Thoracic aorta (tissue), 2 donors: ENCODE data around the gene UBE2J2. TPM values are rescaled to one million over a fixed set of nuclear protein-coding genes. Genes with fewer than 3 reads are reported as not detected.
A peak's percentile ranks its signal among the peaks of the same experiment; 100 is the strongest.
"Not testable (repeated sequence)": the region's sequence is repeated elsewhere in the genome, so short reads cannot be mapped to it uniquely, and the experiment has no call there.

Experiments
- ATAC-seq: fragments of 150-250 bp; one replicate; pipeline ENCODE4 v1.8.0; 2017; ENCODE audit warnings: low read depth; ENCODE audit not compliant: insufficient number of reproducible peaks, low FRiP score
- DNase-seq: peaks from one replicate; pipeline ENCODE4 v3.0.0-alpha.2; 2020; ENCODE audit warnings: low spot score
- H3K27ac ChIP-seq, 2 donors: fragments of 200-600 bp; sonication (generic); 1 replicate in 1 of 2; 2 replicates in 1 of 2; pipeline ENCODE4 v1.5.1; 2016; ENCODE audit warnings: mild to moderate bottlenecking in 2 of 2, moderate library complexity in 2 of 2
- H3K27me3 ChIP-seq: fragments of 200-600 bp; sonication (generic); replicated peaks from 2 replicates; pipeline ENCODE4 v1.6.0; 2016; ENCODE audit warnings: mild to moderate bottlenecking; ENCODE audit not compliant: insufficient read depth
- H3K36me3 ChIP-seq: fragments of 200-600 bp; sonication (generic); one replicate; pipeline ENCODE4 v1.5.1; 2016
- H3K4me1 ChIP-seq, 2 donors: fragments of 200-600 bp; sonication (generic); 1 replicate in 1 of 2; 2 replicates in 1 of 2; pipeline versions ENCODE4 v1.5.1 to v1.6.0; 2016; ENCODE audit warnings: low read depth in 2 of 2, mild to moderate bottlenecking in 1 of 2; ENCODE audit not compliant: control insufficient read depth in 1 of 2
- H3K4me3 ChIP-seq: fragments of 200-600 bp; sonication (generic); 2 replicates; pipeline ENCODE4 v1.5.1; 2016; ENCODE audit warnings: mild to moderate bottlenecking
- H3K9me3 ChIP-seq: fragments of 200-600 bp; sonication (generic); 2 replicates; pipeline ENCODE4 v1.5.1; 2016
- total RNA-seq, 2 donors: library from RNA; depleted of rRNA; stranded (reverse); fragments of >200 nt; gene quantifications; one replicate each; pipeline versions ENCODE4 v1.1.0 to v1.2.3, GENCODE V29; 2016
- TF ChIP-seq, protein P1 (sequence below): fragments of 200-600 bp; sonication (generic); IDR thresholded peaks from one replicate; pipeline ENCODE4 v1.5.1; 2019; ENCODE audit warnings: antibody characterized with exemption

Gene UBE2J2
- total RNA-seq, 2 donors from 2014 or later: 43.5 to 57.7 TPM

DNA sequence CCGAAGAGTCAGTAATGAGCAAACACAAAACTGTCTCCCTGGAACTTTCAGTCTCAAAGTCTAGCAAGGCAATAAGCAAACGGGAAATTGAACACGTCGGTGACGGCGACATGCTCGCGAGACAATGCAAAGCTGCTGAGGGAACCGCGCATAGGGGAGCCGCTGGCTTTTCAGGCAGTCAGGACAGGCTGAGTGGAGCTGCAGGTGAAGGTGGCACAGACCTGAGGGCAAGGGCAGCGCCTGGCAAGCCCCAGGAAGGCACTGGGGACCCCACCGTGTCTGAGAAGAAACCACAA lies 45.9 kb upstream of the UBE2J2 start:
- peak overlapping the region; percentile 56 to 72 for H3K27ac ChIP-seq
- H3K9me3 ChIP-seq: no peaks in the 10 kb centered on the region
- no peak for DNase-seq
- H3K27me3 ChIP-seq: no peaks in the 10 kb centered on the region
- H3K4me1 ChIP-seq: peaks cover 25 to 45% of the 10 kb centered on the region in 2 donors
- TF ChIP-seq, protein P1, sequence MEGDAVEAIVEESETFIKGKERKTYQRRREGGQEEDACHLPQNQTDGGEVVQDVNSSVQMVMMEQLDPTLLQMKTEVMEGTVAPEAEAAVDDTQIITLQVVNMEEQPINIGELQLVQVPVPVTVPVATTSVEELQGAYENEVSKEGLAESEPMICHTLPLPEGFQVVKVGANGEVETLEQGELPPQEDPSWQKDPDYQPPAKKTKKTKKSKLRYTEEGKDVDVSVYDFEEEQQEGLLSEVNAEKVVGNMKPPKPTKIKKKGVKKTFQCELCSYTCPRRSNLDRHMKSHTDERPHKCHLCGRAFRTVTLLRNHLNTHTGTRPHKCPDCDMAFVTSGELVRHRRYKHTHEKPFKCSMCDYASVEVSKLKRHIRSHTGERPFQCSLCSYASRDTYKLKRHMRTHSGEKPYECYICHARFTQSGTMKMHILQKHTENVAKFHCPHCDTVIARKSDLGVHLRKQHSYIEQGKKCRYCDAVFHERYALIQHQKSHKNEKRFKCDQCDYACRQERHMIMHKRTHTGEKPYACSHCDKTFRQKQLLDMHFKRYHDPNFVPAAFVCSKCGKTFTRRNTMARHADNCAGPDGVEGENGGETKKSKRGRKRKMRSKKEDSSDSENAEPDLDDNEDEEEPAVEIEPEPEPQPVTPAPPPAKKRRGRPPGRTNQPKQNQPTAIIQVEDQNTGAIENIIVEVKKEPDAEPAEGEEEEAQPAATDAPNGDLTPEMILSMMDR: no peak
- no peak for ATAC-seq
- H3K36me3 ChIP-seq: peaks cover 6% of the 10 kb centered on the region
- no peak overlapping the region for H3K4me3 ChIP-seq

DNA sequence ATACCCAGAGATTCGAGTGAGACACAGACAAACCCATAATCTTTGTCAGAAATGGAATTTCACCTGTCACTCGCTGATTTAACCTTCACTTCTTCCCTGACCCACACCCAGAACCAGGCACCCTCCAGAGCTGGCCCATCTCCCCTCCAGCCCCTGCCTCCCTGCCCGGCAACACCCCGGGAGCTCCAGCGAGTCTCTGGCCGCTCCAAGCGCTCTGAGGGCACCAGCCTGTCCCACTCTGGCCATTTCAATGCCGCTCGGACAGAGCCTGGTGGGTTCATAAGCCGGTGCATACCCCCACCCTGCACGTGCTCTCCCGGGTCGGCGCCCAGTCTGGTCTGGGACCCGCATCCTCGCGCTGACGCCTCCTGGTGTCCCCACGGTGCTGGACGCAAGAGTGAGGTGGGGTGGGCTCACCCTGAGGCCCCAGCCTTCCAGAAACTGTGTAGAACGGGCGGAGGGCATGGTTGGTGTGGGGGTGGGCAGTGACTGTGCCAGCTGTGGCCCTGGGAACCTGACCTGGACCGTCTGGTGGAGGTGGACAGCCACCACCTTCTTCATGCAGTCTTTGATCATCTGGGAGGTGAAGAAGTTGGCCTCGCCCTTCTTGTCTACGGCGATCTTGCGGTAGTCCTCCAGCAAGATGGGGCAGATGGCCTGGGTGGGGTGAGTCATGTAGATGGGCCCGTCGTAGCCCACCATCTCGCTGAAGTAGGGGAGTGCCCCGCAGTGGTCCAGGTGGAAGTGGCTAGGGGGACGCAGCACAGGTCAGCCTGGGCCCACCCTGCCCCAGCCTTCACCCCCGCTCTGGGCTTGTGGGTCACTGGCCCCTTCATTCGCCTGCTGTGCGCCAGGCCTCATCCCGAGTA lies 45.4 kb upstream of the UBE2J2 start:
- H3K36me3 ChIP-seq: peaks cover 12% of the 10 kb centered on the region
- peak overlapping the region; percentile 56 to 72 for H3K27ac ChIP-seq
- ATAC-seq (no peak), DNase-seq (no peak)
- TF ChIP-seq, protein P1: no peak
- H3K27me3 ChIP-seq: no peaks in the 10 kb centered on the region
- no peaks in the 10 kb centered on the region for H3K9me3 ChIP-seq
- H3K4me1 ChIP-seq: peaks cover 25 to 45% of the 10 kb centered on the region in 2 donors
- H3K4me3 ChIP-seq: no peak overlapping the region

DNA sequence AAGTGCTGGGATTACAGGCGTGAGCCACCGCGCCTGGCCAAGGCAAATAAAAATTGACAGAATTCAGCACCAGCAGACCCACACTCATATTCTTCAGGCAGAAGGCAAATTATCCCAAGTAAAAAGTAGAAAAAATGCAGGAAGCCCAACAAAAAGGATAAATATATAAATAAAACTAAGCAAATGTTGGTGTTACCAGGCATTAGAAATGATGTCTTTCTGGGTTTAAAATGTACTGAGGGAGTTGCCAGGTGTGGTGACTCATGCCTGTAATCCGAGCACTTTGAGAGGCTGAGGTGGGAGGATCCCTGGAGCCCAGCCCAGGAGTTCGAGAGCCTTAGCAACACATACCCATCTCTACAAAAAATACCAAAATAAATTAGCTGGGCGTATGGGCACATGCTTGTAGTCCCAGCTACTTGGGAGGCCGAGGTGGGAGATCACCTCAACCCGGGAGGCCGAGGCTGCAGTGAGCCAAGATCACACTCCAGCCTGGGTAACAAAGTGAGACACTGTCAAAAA lies 44.5 kb upstream of the UBE2J2 start:
- DNase-seq (peak; percentile 73), ATAC-seq (peak; percentile 78)
- Histone ChIP-seq H3K4me1 (peaks cover 21 to 40% of the 10 kb centered on the region in 2 donors), H3K27ac (peak overlapping the region; percentile 72 to 79), H3K4me3 (no peak overlapping the region), H3K9me3 (no peaks in the 10 kb centered on the region), H3K27me3 (no peaks in the 10 kb centered on the region), H3K36me3 (peaks cover 20% of the 10 kb centered on the region)
- TF ChIP-seq, protein P1: no peak

DNA sequence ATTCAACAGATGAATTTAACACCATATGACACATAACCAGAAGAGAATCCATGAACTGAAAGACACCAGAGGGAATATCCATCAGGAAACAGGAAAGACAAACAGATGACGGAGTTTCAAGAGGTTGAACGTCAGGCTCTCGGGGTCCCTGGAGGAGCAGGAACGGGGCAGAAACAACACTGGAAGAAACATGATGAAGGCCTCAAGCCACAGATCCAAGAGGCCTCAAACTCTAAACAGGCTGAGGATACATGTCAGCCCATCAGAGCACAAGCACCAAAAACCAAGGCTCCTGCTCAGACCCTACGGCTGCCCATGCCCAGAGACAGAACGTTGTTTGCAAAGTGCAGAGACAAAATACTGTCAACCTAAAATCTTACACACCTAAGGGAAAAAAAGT lies 43.8 kb upstream of the UBE2J2 start:
- Histone ChIP-seq H3K27me3 (no peaks in the 10 kb centered on the region), H3K4me3 (no peak overlapping the region), H3K27ac (peak overlapping the region; percentile 69 to 79), H3K4me1 (peaks cover 17 to 35% of the 10 kb centered on the region in 2 donors), H3K9me3 (no peaks in the 10 kb centered on the region), H3K36me3 (peaks cover 28% of the 10 kb centered on the region)
- ATAC-seq: no peak
- DNase-seq: no peak
- TF ChIP-seq, protein P1: no peak

DNA sequence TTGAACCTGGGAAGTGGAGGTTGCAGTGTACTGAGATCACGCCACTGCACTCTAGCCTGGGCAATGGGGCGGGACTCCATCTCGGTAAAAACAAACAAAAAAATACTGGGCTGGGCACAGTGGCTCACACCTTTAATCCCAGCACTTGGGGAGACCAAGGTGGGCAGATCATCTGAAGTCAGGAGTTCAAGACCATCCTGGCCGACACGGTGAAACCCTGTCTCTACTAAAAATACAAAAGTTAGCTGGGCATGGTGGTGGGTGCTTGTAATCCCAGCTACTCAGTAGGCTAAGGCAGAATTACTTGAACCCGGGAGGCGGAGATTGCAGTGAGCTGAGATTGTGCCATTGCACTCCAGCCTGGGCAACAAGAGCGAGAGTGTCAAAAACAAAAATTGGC lies 42.5 kb upstream of the UBE2J2 start:
- DNase-seq, H3K9me3 ChIP-seq, H3K27ac ChIP-seq, ATAC-seq, H3K27me3 ChIP-seq, H3K4me3 ChIP-seq: not testable (repeated sequence)
- Histone ChIP-seq H3K4me1 (peaks cover 9 to 29% of the 10 kb centered on the region in 2 donors), H3K36me3 (peaks cover 36% of the 10 kb centered on the region)
